HG02678 (cell line): ENCODE data around the gene MYO9B.

Source experiments
- ATAC-seq: cut with Tn5 transposase; IDR thresholded peaks from one replicate; pipeline ENCODE4 v1.9.1; 2021; ENCODE audit warnings: mild to moderate bottlenecking, moderate library complexity; ENCODE audit not compliant: unreplicated experiment

Gene MYO9B

GRCh38 chr19:17061205-17061604, 14.4 kb upstream of the MYO9B start:
- no peak for ATAC-seq

- no peak for ATAC-seq
Observed at GRCh38 chr19:17061691-17062090, 13.9 kb upstream of the MYO9B start.

GRCh38 chr19:17063428-17063827, 12.1 kb upstream of the MYO9B start:
- ATAC-seq, result no peak

GRCh38 chr19:17069193-17069592, 6.4 kb upstream of the MYO9B start:
- no peak for ATAC-seq

- no peak for ATAC-seq
Observed at GRCh38 chr19:17070421-17070820, 5.2 kb upstream of the MYO9B start.

GRCh38 chr19:17070912-17071311, 4.7 kb upstream of the MYO9B start:
- no peak for ATAC-seq

- ATAC-seq, result no peak
Observed at GRCh38 chr19:17073869-17074633, 1.5 kb upstream of the MYO9B start.

GRCh38 chr19:17074634-17075034, 943 bp upstream of the MYO9B start:
- no peak for ATAC-seq

GRCh38 chr19:17075864-17076542, 426 bp downstream of the MYO9B start:
- ATAC-seq, result no peak

GRCh38 chr19:17076543-17076991, 990 bp downstream of the MYO9B start:
- ATAC-seq, result no peak

- no peak for ATAC-seq
Observed at GRCh38 chr19:17077447-17078028, 2.0 kb downstream of the MYO9B start.

- no peak for ATAC-seq
Observed at GRCh38 chr19:17078036-17078919, 2.7 kb downstream of the MYO9B start.

- ATAC-seq, result no peak
Observed at GRCh38 chr19:17078920-17079709, 3.5 kb downstream of the MYO9B start.

- ATAC-seq, result no peak
Observed at GRCh38 chr19:17079710-17080439, 4.3 kb downstream of the MYO9B start.

GRCh38 chr19:17080440-17080801, 4.8 kb downstream of the MYO9B start:
- ATAC-seq, result no peak

GRCh38 chr19:17081672-17082630, 6.4 kb downstream of the MYO9B start:
- no peak for ATAC-seq

GRCh38 chr19:17086120-17086519, 10.5 kb downstream of the MYO9B start:
- no peak for ATAC-seq

- no peak for ATAC-seq
Observed at GRCh38 chr19:17086834-17087233, 11.3 kb downstream of the MYO9B start.

GRCh38 chr19:17088552-17088951, 13.0 kb downstream of the MYO9B start:
- ATAC-seq, result no peak
